Hepatocyte (in vitro differentiated cells): Measurements from ENCODE around the gene TRIM15.

ENCODE experiments used
- EZH2 ChIP-seq: fragments of 200-600 bp; sonication (generic); IDR thresholded peaks from 2 replicates; pipeline ENCODE4 v1.6.1; 2016; ENCODE audit warnings: antibody characterized with exemption, mild to moderate bottlenecking, borderline replicate concordance
- EZH2phosphoT487 ChIP-seq: fragments of 200-600 bp; sonication (generic); IDR thresholded peaks from one replicate; pipeline ENCODE4 v1.6.1; 2018; ENCODE audit warnings: antibody characterized with exemption, mild to moderate bottlenecking, low read depth, moderate library complexity; ENCODE audit not compliant: unreplicated experiment, severe bottlenecking
- TF ChIP-seq, protein P1 (sequence below): fragments of 200-600 bp; sonication (generic); IDR thresholded peaks from 2 replicates; pipeline ENCODE4 v1.5.1; 2016; ENCODE audit warnings: antibody characterized with exemption, mild to moderate bottlenecking; ENCODE audit not compliant: poor library complexity

DNA sequence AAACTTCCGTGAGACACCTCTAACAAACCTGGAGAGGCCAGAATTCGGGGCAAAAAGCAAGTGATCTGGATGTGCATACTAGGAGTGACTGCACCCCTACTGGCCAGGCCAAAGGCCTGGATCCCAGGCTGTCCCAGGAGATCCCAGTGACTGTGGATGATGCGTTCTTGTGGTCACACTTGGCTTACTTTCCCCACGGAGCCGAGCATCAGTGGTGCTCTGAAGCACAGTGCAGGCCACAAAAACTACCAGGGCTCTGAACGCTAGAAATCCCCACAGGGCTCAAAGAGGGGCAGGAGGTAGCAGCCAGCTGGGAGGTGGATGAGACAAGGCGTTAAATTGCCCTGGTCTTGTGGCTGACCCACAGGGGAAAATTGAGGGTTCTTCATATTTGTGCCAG is 42.8 kb downstream of the TRIM15 start:
- TF ChIP-seq, protein P1, sequence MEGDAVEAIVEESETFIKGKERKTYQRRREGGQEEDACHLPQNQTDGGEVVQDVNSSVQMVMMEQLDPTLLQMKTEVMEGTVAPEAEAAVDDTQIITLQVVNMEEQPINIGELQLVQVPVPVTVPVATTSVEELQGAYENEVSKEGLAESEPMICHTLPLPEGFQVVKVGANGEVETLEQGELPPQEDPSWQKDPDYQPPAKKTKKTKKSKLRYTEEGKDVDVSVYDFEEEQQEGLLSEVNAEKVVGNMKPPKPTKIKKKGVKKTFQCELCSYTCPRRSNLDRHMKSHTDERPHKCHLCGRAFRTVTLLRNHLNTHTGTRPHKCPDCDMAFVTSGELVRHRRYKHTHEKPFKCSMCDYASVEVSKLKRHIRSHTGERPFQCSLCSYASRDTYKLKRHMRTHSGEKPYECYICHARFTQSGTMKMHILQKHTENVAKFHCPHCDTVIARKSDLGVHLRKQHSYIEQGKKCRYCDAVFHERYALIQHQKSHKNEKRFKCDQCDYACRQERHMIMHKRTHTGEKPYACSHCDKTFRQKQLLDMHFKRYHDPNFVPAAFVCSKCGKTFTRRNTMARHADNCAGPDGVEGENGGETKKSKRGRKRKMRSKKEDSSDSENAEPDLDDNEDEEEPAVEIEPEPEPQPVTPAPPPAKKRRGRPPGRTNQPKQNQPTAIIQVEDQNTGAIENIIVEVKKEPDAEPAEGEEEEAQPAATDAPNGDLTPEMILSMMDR: no peak
- TF ChIP-seq EZH2phosphoT487: no peak
- no peak for TF ChIP-seq EZH2
